CD4-positive, alpha-beta T cell (primary cell): ENCODE data around the gene CELF5. TPM values are rescaled to one million over a fixed set of nuclear protein-coding genes. Genes with fewer than 3 reads are reported as not detected.

ENCODE experiments used
- ATAC-seq: fragments of 200-7000 bp; cut with Tn5 transposase; one replicate; pipeline ENCODE4 v1.10.0; 2022; ENCODE audit warnings: mild to moderate bottlenecking; ENCODE audit not compliant: poor library complexity
- CTCF ChIA-PET: fragments of 350-600 bp; sonication (Branson Sonifier 250); formaldehyde crosslinking; loops from one replicate; lab custom pipeline; 2021; ENCODE audit warnings: antibody characterized with exemption, inconsistent platforms; lab: Charles Lee
- POLR2A ChIA-PET: fragments of 350-600 bp; sonication (Branson Sonifier 250); formaldehyde crosslinking; loops from one replicate; lab custom pipeline; 2021; ENCODE audit warnings: antibody characterized with exemption, inconsistent platforms; lab: Charles Lee
- DNase-seq, 14 experiments: peaks; one replicate each; pipeline ENCODE4 v3.0.0-alpha.2; 2013 to 2020; ENCODE audit warnings: mixed read lengths in 2 of 14
- H3K27ac ChIP-seq, 2 donors: one replicate each; pipeline versions ENCODE4 v1.5.1 to v1.7.0; 2013; ENCODE audit warnings: low read length in 2 of 2, low read depth in 1 of 2, mild to moderate bottlenecking in 1 of 2
- H3K27me3 ChIP-seq, 2 experiments: 1 replicate in 1 of 2; 2 replicates in 1 of 2; pipeline versions ENCODE4 v1.6.1 to v1.7.0; 2013; ENCODE audit warnings: low read length in 2 of 2, control low read depth in 1 of 2, mild to moderate bottlenecking in 1 of 2, moderate library complexity in 1 of 2; ENCODE audit not compliant: insufficient read depth in 2 of 2, control insufficient read depth in 1 of 2
- H3K36me3 ChIP-seq: one replicate; pipeline ENCODE4 v1.6.1; 2013; ENCODE audit warnings: low read length, control low read depth; ENCODE audit not compliant: insufficient read depth
- H3K4me1 ChIP-seq: one replicate; pipeline ENCODE4 v1.6.1; 2013; ENCODE audit warnings: low read length, control low read depth; ENCODE audit not compliant: insufficient read depth
- H3K4me3 ChIP-seq: one replicate; pipeline ENCODE4 v1.5.1; 2013; ENCODE audit warnings: mild to moderate bottlenecking, low read length, moderate library complexity
- H3K9me3 ChIP-seq, 2 experiments: 1 replicate in 1 of 2; 2 replicates in 1 of 2; pipeline versions ENCODE4 v1.6.1 to v1.7.0; 2013; ENCODE audit warnings: low read length in 2 of 2, mild to moderate bottlenecking in 2 of 2, control low read depth in 1 of 2, moderate library complexity in 1 of 2; ENCODE audit not compliant: control insufficient read depth in 1 of 2, insufficient read depth in 1 of 2
- H3K27ac Mint-ChIP-seq: one replicate; pipeline ENCODE4 v1.8.0; 2020; ENCODE audit warnings: mixed read lengths
- H3K27me3 Mint-ChIP-seq: one replicate; pipeline ENCODE4 v1.8.0; 2021; ENCODE audit warnings: mixed read lengths
- H3K36me3 Mint-ChIP-seq: one replicate; pipeline ENCODE4 v1.8.0; 2021; ENCODE audit warnings: low read depth, mixed read lengths
- H3K4me1 Mint-ChIP-seq: one replicate; pipeline ENCODE4 v1.8.0; 2021; ENCODE audit warnings: low read depth, mixed read lengths
- H3K4me3 Mint-ChIP-seq: one replicate; pipeline ENCODE4 v1.8.0; 2020; ENCODE audit warnings: mild to moderate bottlenecking, mixed read lengths
- H3K9me3 Mint-ChIP-seq: one replicate; pipeline ENCODE4 v1.8.0; 2020; ENCODE audit warnings: mixed read lengths
- CTCF ChIP-seq: fragments of 200-600 bp; IDR thresholded peaks from one replicate; pipeline ENCODE4 v1.8.0; 2022; ENCODE audit warnings: antibody characterized with exemption, mild to moderate bottlenecking
- intact Hi-C, 2 experiments: fragments of 100-400 bp; cut with DNase I in 1 of 2; cut with micrococcal nuclease in 1 of 2; formaldehyde crosslinking; loops; one replicate each; pipeline versions ENCODE4 v1.15.1 to v1.9.0; 2023 to 2025; cut with DNase I, micrococcal nuclease
- total RNA-seq, 174 experiments: library from RNA in 2 of 174; stranded (reverse) in 2 of 174; gene quantifications; one replicate each; pipeline ENCODE4 v1.2.3 and lab custom pipeline; 2021 to 2026

CELF5 gene
- total RNA-seq, 2 experiments from 2014 or later = 0.36 TPM

- intact Hi-C loops = no loop called here
- Mint-ChIP-seq H3K27me3 (peaks cover 32% of the 10 kb centered on the region), H3K4me3 (no peak overlapping the region), H3K9me3 (no peaks in the 10 kb centered on the region), H3K27ac (no peak overlapping the region), H3K36me3 (no peaks in the 10 kb centered on the region), H3K4me1 (no peaks in the 10 kb centered on the region)
- Histone ChIP-seq H3K27ac (no peak overlapping the region), H3K9me3 (peaks cover 0 to 17% of the 10 kb centered on the region in 2 experiments), H3K27me3 (peaks cover 13 to 16% of the 10 kb centered on the region in 2 experiments), H3K36me3 (no peaks in the 10 kb centered on the region), H3K4me1 (no peaks in the 10 kb centered on the region), H3K4me3 (no peak overlapping the region)
- ATAC-seq (no peak), DNase-seq (no peak)
- CTCF ChIA-PET = no interaction called here
- no peak for TF ChIP-seq CTCF
- POLR2A ChIA-PET = no interaction called here
Measured at GRCh38 chr19:3315676-3315973, 91.2 kb downstream of the CELF5 start.

- H3K4me1 ChIP-seq = no peaks in the 10 kb centered on the region
- CTCF ChIA-PET = no interaction called here
- TF ChIP-seq CTCF = no peak
- ATAC-seq (no peak), DNase-seq (no peak)
- Mint-ChIP-seq H3K4me1 (no peaks in the 10 kb centered on the region), H3K27ac (no peak overlapping the region), H3K36me3 (no peaks in the 10 kb centered on the region), H3K4me3 (no peak overlapping the region), H3K9me3 (no peaks in the 10 kb centered on the region), H3K27me3 (peaks cover 36% of the 10 kb centered on the region)
- H3K36me3 ChIP-seq = no peaks in the 10 kb centered on the region
- no peak overlapping the region for H3K4me3 ChIP-seq
- POLR2A ChIA-PET = no interaction called here
- peaks cover 16 to 18% of the 10 kb centered on the region in 2 experiments for H3K27me3 ChIP-seq
- intact Hi-C loops = no loop called here
- H3K9me3 ChIP-seq = peaks cover 0 to 17% of the 10 kb centered on the region in 2 experiments
- no peak overlapping the region for H3K27ac ChIP-seq
Measured at GRCh38 chr19:3316132-3316648, 91.7 kb downstream of the CELF5 start.

- Mint-ChIP-seq H3K27ac (no peak overlapping the region), H3K4me3 (no peak overlapping the region), H3K4me1 (no peaks in the 10 kb centered on the region), H3K27me3 (peaks cover 32% of the 10 kb centered on the region), H3K36me3 (no peaks in the 10 kb centered on the region), H3K9me3 (no peaks in the 10 kb centered on the region)
- DNase-seq (no peak), ATAC-seq (no peak)
- Histone ChIP-seq H3K27ac (no peak overlapping the region), H3K4me1 (no peaks in the 10 kb centered on the region), H3K9me3 (peaks cover 0 to 11% of the 10 kb centered on the region in 2 experiments), H3K27me3 (peaks cover 11 to 14% of the 10 kb centered on the region in 2 experiments), H3K4me3 (no peak overlapping the region), H3K36me3 (no peaks in the 10 kb centered on the region)
- ChIA-PET CTCF (no interaction called here), POLR2A (no interaction called here)
- TF ChIP-seq CTCF = no peak
- intact Hi-C loops = no loop called here
Measured at GRCh38 chr19:3316659-3317207, 92.3 kb downstream of the CELF5 start.
